ENCODE measurements around the gene GALNT18. TPM values are rescaled to one million over a fixed set of nuclear protein-coding genes. Genes with fewer than 3 reads are reported as not detected.

Gene GALNT18
- polyA plus RNA-seq, 1 experiment = 4.1 TPM

DNA sequence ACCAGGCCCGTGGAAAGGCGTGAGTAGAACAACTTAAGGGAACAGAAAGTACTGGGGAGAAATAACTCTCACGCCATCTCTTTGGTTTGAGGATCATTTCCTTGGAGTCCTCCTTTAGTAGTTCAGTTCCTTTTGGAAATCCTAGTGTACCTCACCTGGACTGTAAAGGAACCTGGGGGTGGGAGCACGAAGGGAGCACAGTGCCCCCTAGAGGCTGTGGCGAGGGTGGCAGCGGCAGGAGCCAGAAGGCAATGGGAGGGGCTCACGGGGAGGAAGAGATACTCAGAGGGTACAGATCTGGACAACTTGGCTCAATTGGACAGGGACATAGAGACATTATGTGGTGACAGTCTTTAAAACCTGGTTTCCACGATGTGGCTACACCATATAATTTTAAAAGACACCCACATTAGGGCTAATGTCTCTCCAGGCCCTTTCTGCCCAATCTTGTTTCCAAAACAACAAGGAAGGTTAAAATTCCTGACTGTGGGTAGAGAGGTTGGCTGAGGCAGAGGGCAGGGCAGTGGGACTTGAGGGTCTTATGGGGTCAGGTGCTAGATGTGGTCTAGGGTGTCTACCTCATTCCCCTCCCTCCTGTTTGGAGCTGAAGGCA, 355.7 kb downstream of the GALNT18 start:
- H3K4me3 ChIP-seq (ENCODE audit: low read depth, low read length) = no peak overlapping the region
- POLR2A ChIA-PET = no interaction called here
- H3K27me3 ChIP-seq (ENCODE audit: control insufficient read depth, insufficient read depth, low read length) = 0 out of 2 replicates have a peak, but pooled peaks cover 2% of the 10 kb centered on the region
- H3K36me3 ChIP-seq (ENCODE audit: control insufficient read depth, insufficient read depth, low read length) = no peaks in the 10 kb centered on the region
- TF ChIP-seq, protein P1, sequence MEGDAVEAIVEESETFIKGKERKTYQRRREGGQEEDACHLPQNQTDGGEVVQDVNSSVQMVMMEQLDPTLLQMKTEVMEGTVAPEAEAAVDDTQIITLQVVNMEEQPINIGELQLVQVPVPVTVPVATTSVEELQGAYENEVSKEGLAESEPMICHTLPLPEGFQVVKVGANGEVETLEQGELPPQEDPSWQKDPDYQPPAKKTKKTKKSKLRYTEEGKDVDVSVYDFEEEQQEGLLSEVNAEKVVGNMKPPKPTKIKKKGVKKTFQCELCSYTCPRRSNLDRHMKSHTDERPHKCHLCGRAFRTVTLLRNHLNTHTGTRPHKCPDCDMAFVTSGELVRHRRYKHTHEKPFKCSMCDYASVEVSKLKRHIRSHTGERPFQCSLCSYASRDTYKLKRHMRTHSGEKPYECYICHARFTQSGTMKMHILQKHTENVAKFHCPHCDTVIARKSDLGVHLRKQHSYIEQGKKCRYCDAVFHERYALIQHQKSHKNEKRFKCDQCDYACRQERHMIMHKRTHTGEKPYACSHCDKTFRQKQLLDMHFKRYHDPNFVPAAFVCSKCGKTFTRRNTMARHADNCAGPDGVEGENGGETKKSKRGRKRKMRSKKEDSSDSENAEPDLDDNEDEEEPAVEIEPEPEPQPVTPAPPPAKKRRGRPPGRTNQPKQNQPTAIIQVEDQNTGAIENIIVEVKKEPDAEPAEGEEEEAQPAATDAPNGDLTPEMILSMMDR (IDR thresholded peaks at IDR 0.05; ENCODE audit: insufficient read depth, low read depth, low read length) = peak; percentile 81
- CTCF ChIA-PET = interaction anchor here (0.6 to 1.4 kb wide), 3 partner anchors 8 to 473 kb away, joined by 3 to 4 read pairs (median 3); no protein-coding TSS in a partner anchor
- no peak for DNase-seq (ENCODE audit: low read depth)

DNA sequence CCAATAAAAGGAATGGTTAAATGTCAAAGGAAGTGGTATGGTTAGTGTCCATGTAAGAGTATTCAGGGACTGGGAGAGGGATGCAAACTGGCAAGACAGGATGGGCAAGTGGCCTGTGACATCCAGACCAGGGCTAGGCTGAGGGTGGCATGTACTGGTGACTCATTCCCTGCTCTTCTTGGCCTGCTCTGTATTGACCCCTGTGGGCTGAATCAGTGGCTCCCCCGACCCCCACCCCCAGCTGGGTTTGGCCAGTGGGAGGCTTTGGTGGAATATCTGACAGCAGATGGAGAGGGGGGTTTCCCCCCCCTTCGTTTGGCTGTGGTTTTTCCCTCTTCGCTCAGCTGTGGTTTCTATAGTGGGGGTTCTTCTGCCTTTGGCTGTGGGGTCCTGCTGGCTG, 356.5 kb downstream of the GALNT18 start:
- POLR2A ChIA-PET = no interaction called here
- no peaks in the 10 kb centered on the region for H3K36me3 ChIP-seq (ENCODE audit: control insufficient read depth, insufficient read depth, low read length)
- H3K4me3 ChIP-seq (ENCODE audit: low read depth, low read length) = no peak overlapping the region
- CTCF ChIA-PET = interaction anchor here (0.6 kb wide), 1 partner anchor 137 kb away, joined by 3 read pairs; no protein-coding TSS in a partner anchor
- 0 out of 2 replicates have a peak, but pooled peaks cover 2% of the 10 kb centered on the region for H3K27me3 ChIP-seq (ENCODE audit: control insufficient read depth, insufficient read depth, low read length)
- TF ChIP-seq, protein P1 (IDR thresholded peaks at IDR 0.05; ENCODE audit: insufficient read depth, low read depth, low read length) = no peak
- DNase-seq (ENCODE audit: low read depth) = no peak

DNA sequence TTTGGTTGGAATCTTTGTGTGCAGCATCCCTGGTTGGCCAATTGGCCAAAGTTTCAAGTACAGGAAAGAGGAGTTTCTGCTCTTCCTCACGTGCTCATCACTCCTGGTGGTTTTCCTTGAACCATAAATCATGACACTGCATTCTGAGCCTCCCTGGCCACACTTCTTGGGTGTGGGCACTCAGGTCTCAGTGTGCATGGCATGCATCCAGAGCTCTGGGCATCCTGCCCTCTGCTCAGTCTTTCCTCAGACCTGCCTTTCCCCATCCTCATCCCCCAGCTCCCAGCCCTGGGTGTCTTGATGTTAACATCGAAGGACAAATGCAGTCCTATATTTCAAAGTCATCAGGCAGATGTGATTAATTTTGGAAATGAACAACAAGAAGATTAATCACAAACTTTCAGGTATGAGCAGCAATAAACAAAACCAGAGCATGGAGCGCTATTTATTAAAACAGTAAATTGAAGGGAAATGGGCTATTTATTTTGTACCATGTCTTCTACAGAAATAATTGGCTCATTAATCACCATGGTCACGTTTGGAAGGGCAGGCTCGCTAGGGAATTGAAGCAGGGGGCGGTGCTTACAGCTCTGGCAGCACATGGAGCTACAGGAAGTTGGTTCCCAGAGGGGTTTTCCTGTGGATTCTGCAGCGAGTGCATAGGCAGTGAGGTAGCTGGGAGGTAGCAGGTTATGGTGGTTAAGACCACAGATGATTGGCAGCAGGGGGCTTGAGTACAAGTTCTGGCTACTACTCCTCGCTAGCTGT, 358.4 kb downstream of the GALNT18 start:
- DNase-seq (ENCODE audit: low read depth) = no peak
- CTCF ChIA-PET = no interaction called here
- POLR2A ChIA-PET = no interaction called here
- TF ChIP-seq, protein P1 (IDR thresholded peaks at IDR 0.05; ENCODE audit: insufficient read depth, low read depth, low read length) = no peak
- 0 out of 2 replicates have a peak, but pooled peaks cover 2% of the 10 kb centered on the region for H3K27me3 ChIP-seq (ENCODE audit: control insufficient read depth, insufficient read depth, low read length)
- no peak overlapping the region for H3K4me3 ChIP-seq (ENCODE audit: low read depth, low read length)
- H3K36me3 ChIP-seq (ENCODE audit: control insufficient read depth, insufficient read depth, low read length) = no peaks in the 10 kb centered on the region

DNA sequence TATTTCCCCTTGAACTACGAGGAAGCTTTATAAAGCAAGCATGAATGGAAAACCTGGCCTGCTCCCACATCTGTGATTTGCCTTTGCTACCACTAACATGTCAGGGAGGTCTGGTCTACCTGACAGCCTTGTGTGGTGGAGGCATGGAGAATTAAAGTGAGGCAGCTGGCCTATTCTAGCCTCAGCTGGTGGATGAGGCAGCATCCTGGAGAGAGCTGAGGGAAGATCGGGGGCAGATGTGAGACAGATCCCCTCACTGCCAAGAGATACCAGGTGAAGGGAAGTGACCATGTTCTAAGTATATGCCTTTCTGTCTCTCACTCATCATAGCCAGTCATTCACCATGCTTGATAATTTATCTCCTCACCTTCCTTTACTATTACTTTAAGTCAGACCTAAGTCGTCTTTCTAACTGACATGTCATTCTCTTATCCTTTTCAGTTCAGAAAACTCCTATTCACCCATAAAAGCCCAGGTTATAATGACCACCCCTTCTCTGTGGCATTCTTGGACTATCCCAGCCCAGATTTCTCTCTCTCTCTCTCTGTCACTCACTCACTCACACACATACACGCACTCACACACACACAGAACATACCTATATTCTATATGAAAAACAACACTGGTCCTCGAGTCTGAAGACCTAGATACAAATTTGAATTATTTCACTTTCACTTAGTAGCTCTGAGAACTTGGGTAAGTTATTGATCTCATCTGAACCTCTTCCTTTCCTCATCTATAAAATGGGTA, 359.5 kb downstream of the GALNT18 start:
- no peaks in the 10 kb centered on the region for H3K36me3 ChIP-seq (ENCODE audit: control insufficient read depth, insufficient read depth, low read length)
- ChIA-PET POLR2A (no interaction called here), CTCF (no interaction called here)
- H3K27me3 ChIP-seq (ENCODE audit: control insufficient read depth, insufficient read depth, low read length) = peaks cover 2% of the 10 kb centered on the region; the same call in 1 of the 2 replicates
- no peak overlapping the region for H3K4me3 ChIP-seq (ENCODE audit: low read depth, low read length)
- no peak for DNase-seq (ENCODE audit: low read depth)
- TF ChIP-seq, protein P1 (IDR thresholded peaks at IDR 0.05; ENCODE audit: insufficient read depth, low read depth, low read length) = no peak

DNA sequence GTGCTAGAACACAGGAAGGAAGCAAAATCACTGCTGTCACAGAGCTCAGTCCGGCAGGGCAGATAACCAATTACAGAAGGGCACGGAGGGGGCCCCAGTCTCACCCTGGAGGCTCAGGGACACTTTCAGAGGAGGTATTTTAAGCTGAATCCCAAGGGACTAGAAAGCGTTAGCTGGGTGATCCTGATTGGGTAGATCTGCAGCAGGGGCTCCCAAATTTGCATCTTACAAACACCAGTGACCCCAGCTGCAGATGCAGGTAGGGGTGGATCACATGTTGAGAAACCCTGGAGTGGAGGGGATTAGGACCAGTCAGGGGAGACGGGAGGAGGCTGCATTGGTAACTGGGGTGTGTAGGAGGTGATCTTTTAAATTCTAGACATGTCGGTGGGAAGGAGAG, 360.2 kb downstream of the GALNT18 start:
- DNase-seq (ENCODE audit: low read depth) = no peak
- H3K36me3 ChIP-seq (ENCODE audit: control insufficient read depth, insufficient read depth, low read length) = no peaks in the 10 kb centered on the region
- POLR2A ChIA-PET = no interaction called here
- no peak overlapping the region for H3K4me3 ChIP-seq (ENCODE audit: low read depth, low read length)
- TF ChIP-seq, protein P1 (IDR thresholded peaks at IDR 0.05; ENCODE audit: insufficient read depth, low read depth, low read length) = no peak
- peaks cover 2% of the 10 kb centered on the region; the same call in 1 of the 2 replicates for H3K27me3 ChIP-seq (ENCODE audit: control insufficient read depth, insufficient read depth, low read length)
- CTCF ChIA-PET = no interaction called here
